Upper lobe of left lung (tissue), 6 donors: ENCODE measurements around the gene ACTL6B. TPM values are rescaled to one million over a fixed set of nuclear protein-coding genes. Genes with fewer than 3 reads are reported as not detected.

ENCODE experiments used
- ATAC-seq, 2 donors: fragments of 200-7000 bp; cut with Tn5 transposase; one replicate each; pipeline ENCODE4 v1.9.1; 2022; ENCODE audit warnings: mild to moderate bottlenecking in 2 of 2, moderate library complexity in 2 of 2; ENCODE audit not compliant: low FRiP score in 2 of 2
- DNase-seq, 2 donors: peaks; one replicate each; pipeline ENCODE4 v3.0.0-alpha.2; 2019 to 2020
- H3K27ac ChIP-seq, 4 donors: fragments of 200-600 bp; sonication (generic); one replicate each; pipeline ENCODE4 v1.5.1; 2016 to 2019
- H3K27me3 ChIP-seq, 4 donors: fragments of 200-600 bp; sonication (generic); one replicate each; pipeline ENCODE4 v1.5.1; 2017 to 2019
- H3K36me3 ChIP-seq, 4 donors: fragments of 200-600 bp; sonication (generic); one replicate each; pipeline ENCODE4 v1.5.1; 2016 to 2019
- H3K4me1 ChIP-seq, 4 donors: fragments of 200-600 bp; sonication (generic); one replicate each; pipeline ENCODE4 v1.5.1; 2018 to 2019
- H3K4me3 ChIP-seq, 4 donors: fragments of 200-600 bp; sonication (generic); one replicate each; pipeline ENCODE4 v1.5.1; 2017 to 2019; ENCODE audit warnings: mild to moderate bottlenecking in 2 of 4, moderate library complexity in 1 of 4
- H3K9me3 ChIP-seq, 4 donors: fragments of 200-600 bp; sonication (generic); one replicate each; pipeline ENCODE4 v1.5.1; 2018 to 2019
- EP300 ChIP-seq, 4 donors: sonication (generic); formaldehyde crosslinking; IDR thresholded peaks; one replicate each; pipeline ENCODE4 v1.5.1; 2017; ENCODE audit warnings: antibody characterized with exemption in 4 of 4, control low read depth in 2 of 4
- POLR2A ChIP-seq, 4 donors: fragments of 450-650 bp; IDR thresholded peaks; one replicate each; pipeline ENCODE4 v1.5.1; 2016 to 2017; ENCODE audit warnings: antibody characterized with exemption in 4 of 4, mild to moderate bottlenecking in 2 of 4
- POLR2AphosphoS5 ChIP-seq, 2 donors: sonication (generic); formaldehyde crosslinking; IDR thresholded peaks; one replicate each; pipeline ENCODE4 v1.5.1; 2017; ENCODE audit warnings: antibody characterized with exemption in 2 of 2
- WGBS, 2 donors: methylation state at CpG; one replicate each; pipeline ENCODE4 v1.1.5; 2017 to 2018; 5-methylcytosine and 5-hydroxymethylcytosine counted together
- total RNA-seq, 6 donors: library from RNA; depleted of rRNA in 4 of 6; stranded (reverse); fragments of >200 nt in 4 of 6; gene quantifications; one replicate each; pipeline versions ENCODE4 v1.1.0 to v1.2.1, GENCODE V29; 2016 to 2021
- TF ChIP-seq, protein P1 (sequence below), 6 experiments: fragments of 450-650 bp in 4 of 6; fragments of 200-600 bp in 2 of 6; sonication (generic) in 2 of 6; IDR thresholded peaks; one replicate each; pipeline ENCODE4 v1.5.1; 2016 to 2019; ENCODE audit warnings: antibody characterized with exemption in 6 of 6
- donor health status: DM: no; HTN: no; CAD: no; lungs with moderate emphysema.
- donor health status: DM: no; HTN: yes; CAD: no; lungs with severe emphysema.

ACTL6B gene
- total RNA-seq, 6 donors from 2014 or later: not detected

GRCh38 chr7:100683659-100684533, 27.6 kb upstream of the ACTL6B start:
- no peak for TF ChIP-seq POLR2AphosphoS5 (IDR thresholded peaks at IDR 0.05)
- TF ChIP-seq POLR2A (IDR thresholded peaks at IDR 0.05): no peak
- no peak for TF ChIP-seq EP300 (IDR thresholded peaks at IDR 0.05)
- TF ChIP-seq, protein P1, sequence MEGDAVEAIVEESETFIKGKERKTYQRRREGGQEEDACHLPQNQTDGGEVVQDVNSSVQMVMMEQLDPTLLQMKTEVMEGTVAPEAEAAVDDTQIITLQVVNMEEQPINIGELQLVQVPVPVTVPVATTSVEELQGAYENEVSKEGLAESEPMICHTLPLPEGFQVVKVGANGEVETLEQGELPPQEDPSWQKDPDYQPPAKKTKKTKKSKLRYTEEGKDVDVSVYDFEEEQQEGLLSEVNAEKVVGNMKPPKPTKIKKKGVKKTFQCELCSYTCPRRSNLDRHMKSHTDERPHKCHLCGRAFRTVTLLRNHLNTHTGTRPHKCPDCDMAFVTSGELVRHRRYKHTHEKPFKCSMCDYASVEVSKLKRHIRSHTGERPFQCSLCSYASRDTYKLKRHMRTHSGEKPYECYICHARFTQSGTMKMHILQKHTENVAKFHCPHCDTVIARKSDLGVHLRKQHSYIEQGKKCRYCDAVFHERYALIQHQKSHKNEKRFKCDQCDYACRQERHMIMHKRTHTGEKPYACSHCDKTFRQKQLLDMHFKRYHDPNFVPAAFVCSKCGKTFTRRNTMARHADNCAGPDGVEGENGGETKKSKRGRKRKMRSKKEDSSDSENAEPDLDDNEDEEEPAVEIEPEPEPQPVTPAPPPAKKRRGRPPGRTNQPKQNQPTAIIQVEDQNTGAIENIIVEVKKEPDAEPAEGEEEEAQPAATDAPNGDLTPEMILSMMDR (IDR thresholded peaks at IDR 0.05): no peak
- Histone ChIP-seq H3K4me1 (peaks cover 4 to 11% (median 8%) of the 10 kb centered on the region in 4 donors), H3K27ac (no peak overlapping the region), H3K27me3 (no peaks in the 10 kb centered on the region), H3K9me3 (no peaks in the 10 kb centered on the region), H3K4me3 (no peak overlapping the region), H3K36me3 (peaks cover 40 to 100% (median 88%) of the 10 kb centered on the region in 4 donors)
- DNase-seq (peak in 1 of 2 donors; percentile 81), ATAC-seq (no peak)
- 92 to 97% methylated on average over 14 to 24 of the region's 37 CpGs for WGBS, 2 donors

- ATAC-seq: no peak
Observed at GRCh38 chr7:100682991-100683658, 26.9 kb upstream of the ACTL6B start.

DNA sequence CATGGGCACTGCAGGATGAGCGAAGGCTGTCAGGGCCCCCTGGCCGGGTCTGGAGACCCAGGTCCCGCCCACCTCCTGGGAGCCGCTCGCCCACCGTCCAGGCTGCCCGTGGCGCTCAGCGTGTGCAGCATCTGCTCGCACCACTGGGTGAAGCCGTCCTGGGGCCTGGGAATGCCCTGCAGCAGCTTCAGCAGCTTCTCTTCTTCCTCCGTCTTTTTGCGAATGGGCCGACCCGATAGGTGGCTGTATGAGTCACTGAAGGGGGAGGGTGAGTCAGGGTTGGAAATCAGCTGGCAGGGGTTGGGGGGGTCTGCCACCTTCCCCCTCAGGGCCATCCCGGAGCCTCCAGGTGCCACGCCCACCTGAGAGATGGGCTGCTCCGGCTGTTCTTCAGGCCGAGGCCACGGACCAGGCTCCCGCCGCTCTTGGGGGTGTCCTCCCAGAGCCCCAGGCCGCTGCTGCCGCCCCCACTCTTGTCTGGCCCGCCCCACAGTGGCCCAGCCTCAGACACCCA, 26.0 kb upstream of the ACTL6B start:
- peak in 1 of 2 donors; percentile 75 for DNase-seq
- Histone ChIP-seq H3K4me3 (no peak overlapping the region), H3K9me3 (no peaks in the 10 kb centered on the region), H3K27ac (no peak overlapping the region), H3K4me1 (peaks cover 6 to 20% (median 11%) of the 10 kb centered on the region in 4 donors), H3K27me3 (no peaks in the 10 kb centered on the region), H3K36me3 (peaks cover 54 to 100% (median 92%) of the 10 kb centered on the region in 4 donors)
- WGBS, 2 donors: 86 to 90% methylated on average over 8 to 25 of the region's 25 CpGs
- TF ChIP-seq, protein P1 (IDR thresholded peaks at IDR 0.05): no peak
- TF ChIP-seq POLR2AphosphoS5 (IDR thresholded peaks at IDR 0.05) (no peak), EP300 (IDR thresholded peaks at IDR 0.05) (no peak), POLR2A (IDR thresholded peaks at IDR 0.05) (no peak)
- no peak for ATAC-seq

More at GRCh38 chr7:100682991-100683658, 26.9 kb upstream of the ACTL6B start:
- H3K27me3 ChIP-seq: no peaks in the 10 kb centered on the region
- peaks cover 47 to 100% (median 92%) of the 10 kb centered on the region in 4 donors for H3K36me3 ChIP-seq
- TF ChIP-seq EP300 (IDR thresholded peaks at IDR 0.05) (no peak), POLR2AphosphoS5 (IDR thresholded peaks at IDR 0.05) (no peak), POLR2A (IDR thresholded peaks at IDR 0.05) (no peak)
- TF ChIP-seq, protein P1 (IDR thresholded peaks at IDR 0.05): no peak
- 89 to 95% methylated on average over 19 to 22 of the region's 28 CpGs for WGBS, 2 donors
- H3K4me3 ChIP-seq: no peak overlapping the region
- DNase-seq: peak in 1 of 2 donors; percentile 82
- no peak overlapping the region for H3K27ac ChIP-seq
- H3K4me1 ChIP-seq: peaks cover 6 to 13% (median 11%) of the 10 kb centered on the region in 4 donors
- H3K9me3 ChIP-seq: no peaks in the 10 kb centered on the region

DNA sequence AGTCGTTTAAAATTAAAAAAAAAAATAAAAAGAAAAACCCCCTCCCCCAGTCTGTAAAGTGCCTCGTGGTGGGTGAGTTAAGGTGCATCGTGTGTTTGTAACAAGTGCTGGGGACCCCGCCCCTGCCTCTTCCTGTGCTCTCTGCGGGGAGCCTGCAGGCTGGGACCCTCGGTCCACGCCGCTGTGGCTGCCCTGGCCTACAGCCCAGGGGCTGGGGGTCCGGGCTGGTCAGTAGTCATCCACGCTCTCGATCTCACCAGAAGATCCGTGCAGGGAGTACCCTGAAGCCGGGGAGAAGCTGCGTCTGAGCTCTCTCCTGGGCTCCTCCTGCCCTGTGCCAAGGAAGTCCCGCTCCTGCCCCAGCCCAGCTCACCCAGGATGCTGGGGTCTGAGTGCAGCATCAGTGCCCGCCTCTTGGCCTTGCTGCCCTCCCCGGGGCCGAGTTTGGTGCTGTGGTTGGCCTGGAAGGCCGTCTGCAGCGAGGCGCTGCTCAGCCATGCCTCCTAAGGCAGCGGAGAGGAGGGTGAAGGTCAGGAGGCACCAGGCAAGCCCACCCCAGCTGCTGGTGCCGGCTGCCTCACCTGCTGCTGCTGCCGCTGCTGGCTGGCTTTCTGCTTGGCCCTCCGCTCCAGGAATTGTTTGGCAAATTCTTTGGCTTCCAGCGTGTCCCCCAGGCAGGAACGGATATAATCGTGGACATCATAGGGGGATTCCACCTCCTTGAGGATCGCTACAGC, 25.4 kb upstream of the ACTL6B start:
- Histone ChIP-seq H3K36me3 (peaks cover 56 to 100% (median 92%) of the 10 kb centered on the region in 4 donors), H3K4me3 (no peak overlapping the region), H3K27me3 (no peaks in the 10 kb centered on the region), H3K9me3 (no peaks in the 10 kb centered on the region), H3K4me1 (peaks cover 6 to 23% (median 12%) of the 10 kb centered on the region in 4 donors), H3K27ac (peak overlapping the region in 1 of 4 donors; percentile 67)
- ATAC-seq (no peak), DNase-seq (peak in 1 of 2 donors; percentile 79)
- 67 to 84% methylated on average over 7 to 25 of the region's 29 CpGs for WGBS, 2 donors
- TF ChIP-seq POLR2A (IDR thresholded peaks at IDR 0.05) (no peak), POLR2AphosphoS5 (IDR thresholded peaks at IDR 0.05) (no peak), EP300 (IDR thresholded peaks at IDR 0.05) (no peak)
- TF ChIP-seq, protein P1 (IDR thresholded peaks at IDR 0.05): no peak
